Uterine smooth muscle cell (primary cell): ENCODE measurements around the gene DNAJA1. TPM values are rescaled to one million over a fixed set of nuclear protein-coding genes. Genes with fewer than 3 reads are reported as not detected.

Experiments
- total RNA-seq: library from RNA; depleted of rRNA; stranded (reverse); fragments of >200 nt; gene quantifications from 2 replicates; pipeline ENCODE4 v1.2.3, GENCODE V29; 2014

Gene DNAJA1
- total RNA-seq: 106 and 129 TPM in 2 replicates

GRCh38 chr9:33024966-33025571, at the start of gene DNAJA1:
Gene DNAJA1 (plus strand): TSS chr9:33025273. CDS start chr9:33026485, 1,212 bp downstream.

GRCh38 chr9:33076046-33077004, 51.3 kb downstream of the DNAJA1 start, which contains the start of gene SMU1:
Gene SMU1 (minus strand): TSS chr9:33076674. CDS start chr9:33076608, 66 bp downstream.

Other genes starting within 250 kb of the DNAJA1 start
- under 0.01 TPM in 1 of 2 replicates, not detected in the other for gene TMEM215, start 241.7 kb upstream of the DNAJA1 start, total RNA-seq
- gene APTX, start 23.6 kb upstream of the DNAJA1 start, total RNA-seq: 42.9 and 55.8 TPM in 2 replicates
- 35.0 and 38.3 TPM in 2 replicates for gene SMU1, start 51.4 kb downstream of the DNAJA1 start, total RNA-seq
- gene B4GALT1, start 142.1 kb downstream of the DNAJA1 start, total RNA-seq: 16.0 and 30.0 TPM in 2 replicates
- gene SPINK4, start 214.9 kb downstream of the DNAJA1 start, total RNA-seq: not detected in 2 replicates
- gene BAG1, start 239.4 kb downstream of the DNAJA1 start, total RNA-seq: 20.5 and 21.8 TPM in 2 replicates
- 119 and 130 TPM in 2 replicates for gene CHMP5, start 239.8 kb downstream of the DNAJA1 start, total RNA-seq